ENCODE data around the gene DHRS4. TPM values are rescaled to one million over a fixed set of nuclear protein-coding genes. Genes with fewer than 3 reads are reported as not detected.
"Not testable (repeated sequence)": the region's sequence is repeated elsewhere in the genome, so short reads cannot be mapped to it uniquely, and the experiment has no call there.

DHRS4 gene
- total and polyA plus RNA-seq, 2 of the 13 experiments (the other 11 are each of a cell fraction or from before 2014, with no cell fraction given): 23.9 to 45.1 TPM

DNA sequence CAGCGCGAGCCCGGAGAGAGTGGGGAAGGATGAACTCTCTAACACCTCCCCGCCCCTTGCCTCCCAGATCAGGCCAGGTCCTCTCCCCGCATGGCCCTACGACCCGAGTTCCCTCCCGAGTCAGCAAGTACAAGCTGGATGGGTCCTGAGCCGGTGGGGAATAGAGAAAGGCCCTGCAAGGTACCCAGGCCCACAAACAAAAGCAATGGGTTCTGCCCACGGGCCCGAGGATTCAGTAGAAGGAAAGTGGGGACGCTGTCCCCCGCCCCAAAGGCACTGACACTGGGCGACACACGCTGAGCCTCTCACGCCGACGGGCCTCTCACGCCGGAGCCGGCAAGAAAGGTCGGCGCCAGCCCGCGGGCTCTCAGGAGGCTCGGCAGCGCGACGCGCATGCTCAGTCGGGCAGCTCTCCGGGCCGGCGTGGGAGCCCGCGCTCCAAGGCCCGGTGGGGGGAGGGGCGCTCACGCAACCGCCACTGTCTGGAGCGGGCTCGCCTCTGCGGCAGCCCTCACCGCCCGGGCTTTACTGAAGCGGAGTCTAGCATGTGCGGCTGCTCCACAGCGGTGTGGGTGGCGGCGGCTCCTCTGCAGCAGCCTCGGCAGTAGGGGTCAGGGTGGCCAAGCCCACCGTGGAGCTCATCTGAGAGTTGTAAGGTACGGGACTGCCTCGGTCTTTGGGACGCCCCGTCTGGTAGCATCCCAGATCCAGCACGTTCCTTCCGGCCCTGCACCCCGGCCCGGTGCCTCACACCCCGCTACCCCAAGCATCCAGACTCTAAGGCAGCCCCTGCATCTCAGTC is 16.1 kb downstream of the DHRS4 start (continued):
- TF ChIP-seq, protein P1, sequence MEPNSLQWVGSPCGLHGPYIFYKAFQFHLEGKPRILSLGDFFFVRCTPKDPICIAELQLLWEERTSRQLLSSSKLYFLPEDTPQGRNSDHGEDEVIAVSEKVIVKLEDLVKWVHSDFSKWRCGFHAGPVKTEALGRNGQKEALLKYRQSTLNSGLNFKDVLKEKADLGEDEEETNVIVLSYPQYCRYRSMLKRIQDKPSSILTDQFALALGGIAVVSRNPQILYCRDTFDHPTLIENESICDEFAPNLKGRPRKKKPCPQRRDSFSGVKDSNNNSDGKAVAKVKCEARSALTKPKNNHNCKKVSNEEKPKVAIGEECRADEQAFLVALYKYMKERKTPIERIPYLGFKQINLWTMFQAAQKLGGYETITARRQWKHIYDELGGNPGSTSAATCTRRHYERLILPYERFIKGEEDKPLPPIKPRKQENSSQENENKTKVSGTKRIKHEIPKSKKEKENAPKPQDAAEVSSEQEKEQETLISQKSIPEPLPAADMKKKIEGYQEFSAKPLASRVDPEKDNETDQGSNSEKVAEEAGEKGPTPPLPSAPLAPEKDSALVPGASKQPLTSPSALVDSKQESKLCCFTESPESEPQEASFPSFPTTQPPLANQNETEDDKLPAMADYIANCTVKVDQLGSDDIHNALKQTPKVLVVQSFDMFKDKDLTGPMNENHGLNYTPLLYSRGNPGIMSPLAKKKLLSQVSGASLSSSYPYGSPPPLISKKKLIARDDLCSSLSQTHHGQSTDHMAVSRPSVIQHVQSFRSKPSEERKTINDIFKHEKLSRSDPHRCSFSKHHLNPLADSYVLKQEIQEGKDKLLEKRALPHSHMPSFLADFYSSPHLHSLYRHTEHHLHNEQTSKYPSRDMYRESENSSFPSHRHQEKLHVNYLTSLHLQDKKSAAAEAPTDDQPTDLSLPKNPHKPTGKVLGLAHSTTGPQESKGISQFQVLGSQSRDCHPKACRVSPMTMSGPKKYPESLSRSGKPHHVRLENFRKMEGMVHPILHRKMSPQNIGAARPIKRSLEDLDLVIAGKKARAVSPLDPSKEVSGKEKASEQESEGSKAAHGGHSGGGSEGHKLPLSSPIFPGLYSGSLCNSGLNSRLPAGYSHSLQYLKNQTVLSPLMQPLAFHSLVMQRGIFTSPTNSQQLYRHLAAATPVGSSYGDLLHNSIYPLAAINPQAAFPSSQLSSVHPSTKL (CRISPR knock-in tag; IDR thresholded peaks at IDR 0.05): peak; percentile 85
- TF ChIP-seq SMAD9 (CRISPR knock-in tag; IDR thresholded peaks at IDR 0.05): peak; percentile 60; the same call in 1 of the 2 replicates
- peak; percentile 42; the same call in 1 of the 2 replicates for TF ChIP-seq RAD21 (CRISPR knock-in tag; IDR thresholded peaks at IDR 0.05)
- 0 out of 2 replicates have a peak, but pooled peaks have one; percentile 54 for TF ChIP-seq ZNF510 (CRISPR knock-in tag; IDR thresholded peaks at IDR 0.05; ENCODE audit: low read depth)
- peak; percentile 92 for TF ChIP-seq ZNF776 (CRISPR knock-in tag; IDR thresholded peaks at IDR 0.05)
- 0 out of 2 replicates have a peak, but pooled peaks have one; percentile 53 for TF ChIP-seq ZNF430 (CRISPR knock-in tag; IDR thresholded peaks at IDR 0.05)
- TF ChIP-seq ZFP91 (CRISPR knock-in tag; IDR thresholded peaks at IDR 0.05; ENCODE audit: borderline replicate concordance): peak; percentile 79
- TF ChIP-seq MXD1 (CRISPR knock-in tag; IDR thresholded peaks at IDR 0.05): peak; percentile 49; the same call in 1 of the 2 replicates
- TF ChIP-seq PAWR (CRISPR knock-in tag; IDR thresholded peaks at IDR 0.05; ENCODE audit: borderline replicate concordance): peak; percentile 54; the same call in 1 of the 2 replicates
- TF ChIP-seq EP300 (IDR thresholded peaks at IDR 0.05; ENCODE audit: low read depth in 2 of 2, low read length in 2 of 2); NR2F6 (IDR thresholded peaks at IDR 0.05): not testable (repeated sequence)
- TF ChIP-seq EP300 (CRISPR knock-in tag; IDR thresholded peaks at IDR 0.05; ENCODE audit: borderline replicate concordance): 0 out of 2 replicates have a peak, but pooled peaks have one; percentile 69
- peak; percentile 81; the same call in 1 of the 2 replicates for TF ChIP-seq KLF13 (CRISPR knock-in tag; IDR thresholded peaks at IDR 0.05)
- TF ChIP-seq, protein P2, sequence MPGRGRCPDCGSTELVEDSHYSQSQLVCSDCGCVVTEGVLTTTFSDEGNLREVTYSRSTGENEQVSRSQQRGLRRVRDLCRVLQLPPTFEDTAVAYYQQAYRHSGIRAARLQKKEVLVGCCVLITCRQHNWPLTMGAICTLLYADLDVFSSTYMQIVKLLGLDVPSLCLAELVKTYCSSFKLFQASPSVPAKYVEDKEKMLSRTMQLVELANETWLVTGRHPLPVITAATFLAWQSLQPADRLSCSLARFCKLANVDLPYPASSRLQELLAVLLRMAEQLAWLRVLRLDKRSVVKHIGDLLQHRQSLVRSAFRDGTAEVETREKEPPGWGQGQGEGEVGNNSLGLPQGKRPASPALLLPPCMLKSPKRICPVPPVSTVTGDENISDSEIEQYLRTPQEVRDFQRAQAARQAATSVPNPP (CRISPR knock-in tag; IDR thresholded peaks at IDR 0.05): 0 out of 2 replicates have a peak, but pooled peaks have one; percentile 42
- TF ChIP-seq NR2F6 (CRISPR knock-in tag; IDR thresholded peaks at IDR 0.05): peak; percentile 72
- peak; percentile 79 for TF ChIP-seq ZFX (CRISPR knock-in tag; IDR thresholded peaks at IDR 0.05; ENCODE audit: low read depth)
- TF ChIP-seq ZNF263 (CRISPR knock-in tag; IDR thresholded peaks at IDR 0.05): peak; percentile 34; the same call in 1 of the 2 replicates
- TF ChIP-seq, protein P3, sequence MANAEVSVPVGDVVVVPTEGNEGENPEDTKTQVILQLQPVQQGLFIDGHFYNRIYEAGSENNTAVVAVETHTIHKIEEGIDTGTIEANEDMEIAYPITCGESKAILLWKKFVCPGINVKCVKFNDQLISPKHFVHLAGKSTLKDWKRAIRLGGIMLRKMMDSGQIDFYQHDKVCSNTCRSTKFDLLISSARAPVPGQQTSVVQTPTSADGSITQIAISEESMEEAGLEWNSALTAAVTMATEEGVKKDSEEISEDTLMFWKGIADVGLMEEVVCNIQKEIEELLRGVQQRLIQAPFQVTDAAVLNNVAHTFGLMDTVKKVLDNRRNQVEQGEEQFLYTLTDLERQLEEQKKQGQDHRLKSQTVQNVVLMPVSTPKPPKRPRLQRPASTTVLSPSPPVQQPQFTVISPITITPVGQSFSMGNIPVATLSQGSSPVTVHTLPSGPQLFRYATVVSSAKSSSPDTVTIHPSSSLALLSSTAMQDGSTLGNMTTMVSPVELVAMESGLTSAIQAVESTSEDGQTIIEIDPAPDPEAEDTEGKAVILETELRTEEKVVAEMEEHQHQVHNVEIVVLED (CRISPR knock-in tag; IDR thresholded peaks at IDR 0.05; ENCODE audit: borderline replicate concordance): 0 out of 2 replicates have a peak, but pooled peaks have one; percentile 28
- peak; percentile 83; the same call in 1 of the 2 replicates for TF ChIP-seq KMT2A (CRISPR knock-in tag; IDR thresholded peaks at IDR 0.05)
